Stimulated activated CD4-positive, alpha-beta T cell treated with anti-CD3 and anti-CD28 coated beads, Interleukin-12 subunit alpha, Interleukin-12 subunit beta, amount 100 ng/mL, for 24 hours (primary cell): Measurements from ENCODE around the gene APOD.
"Not testable (repeated sequence)": the region's sequence is repeated elsewhere in the genome, so short reads cannot be mapped to it uniquely, and the experiment has no call there.

Experiments
- DNase-seq, 2 experiments: peaks; one replicate each; pipeline ENCODE4 v3.0.0-alpha.2; 2020; ENCODE audit warnings: low read depth in 2 of 2

APOD gene

GRCh38 chr3:195617784-195618659 lies 34.3 kb upstream of the APOD start:
- DNase-seq: not testable (repeated sequence)

GRCh38 chr3:195617134-195617533 lies 33.4 kb upstream of the APOD start:
- DNase-seq: not testable (repeated sequence)

- no peak for DNase-seq
These were observed 32.9 kb upstream of the APOD start for GRCh38 chr3:195616681-195617080.

- DNase-seq: not testable (repeated sequence)
These were observed 32.3 kb upstream of the APOD start for GRCh38 chr3:195615952-195616537.

- DNase-seq: not testable (repeated sequence)
These were observed 31.1 kb upstream of the APOD start for GRCh38 chr3:195614672-195615504.

- DNase-seq: no peak
These were observed 29.8 kb upstream of the APOD start for GRCh38 chr3:195613468-195614069.

GRCh38 chr3:195612075-195612800 lies 28.5 kb upstream of the APOD start:
- no peak for DNase-seq

- DNase-seq: no peak
These were observed 25.5 kb upstream of the APOD start for GRCh38 chr3:195609229-195609628.

- not testable (repeated sequence) for DNase-seq
These were observed 18.0 kb upstream of the APOD start for GRCh38 chr3:195601785-195602184.

GRCh38 chr3:195601382-195601781 lies 17.6 kb upstream of the APOD start:
- no peak for DNase-seq

- DNase-seq: not testable (repeated sequence)
These were observed 16.2 kb upstream of the APOD start for GRCh38 chr3:195599926-195600325.

GRCh38 chr3:195599516-195599915 lies 15.8 kb upstream of the APOD start:
- not testable (repeated sequence) for DNase-seq

GRCh38 chr3:195597848-195598247 lies 14.1 kb upstream of the APOD start:
- no peak for DNase-seq

- no peak for DNase-seq
These were observed 13.5 kb upstream of the APOD start for GRCh38 chr3:195597229-195597628.

- DNase-seq: no peak
These were observed 13.0 kb upstream of the APOD start for GRCh38 chr3:195596765-195597171.

GRCh38 chr3:195595785-195596531 lies 12.2 kb upstream of the APOD start:
- no peak for DNase-seq

- no peak for DNase-seq
These were observed 8.1 kb upstream of the APOD start for GRCh38 chr3:195591852-195592251.

- DNase-seq: no peak
These were observed 7.5 kb upstream of the APOD start for GRCh38 chr3:195591220-195591619.

GRCh38 chr3:195590381-195590780 lies 6.6 kb upstream of the APOD start:
- not testable (repeated sequence) for DNase-seq

- not testable (repeated sequence) for DNase-seq
These were observed 6.1 kb upstream of the APOD start for GRCh38 chr3:195589796-195590195.
